Adrenal gland (tissue), 5 donors: ENCODE measurements around the gene NFE2.

Experiments
- CTCF ChIP-seq, 6 experiments: fragments of 450-650 bp in 4 of 6; fragments of 200-600 bp in 2 of 6; sonication (generic) in 1 of 6; IDR thresholded peaks; 1 replicate in 5 of 6; 2 replicates in 1 of 6; pipeline versions ENCODE4 v1.5.1 to v1.8.0; 2016 to 2021; ENCODE audit warnings: antibody characterized with exemption in 6 of 6, mild to moderate bottlenecking in 2 of 6, moderate library complexity in 1 of 6
- POLR2A ChIP-seq, 2 donors: fragments of 450-650 bp; IDR thresholded peaks; one replicate each; pipeline ENCODE4 v1.6.1; 2017; ENCODE audit warnings: antibody characterized with exemption in 2 of 2, mild to moderate bottlenecking in 2 of 2, moderate library complexity in 1 of 2
- donor health status: DM: no; HTN: no; CAD: no.

GRCh38 chr12:54300225-54300731 lies 537 bp downstream of the NFE2 start:
- TF ChIP-seq CTCF (IDR thresholded peaks at IDR 0.05) (no peak), POLR2A (IDR thresholded peaks at IDR 0.05) (no peak)
